Panc1 (cell line): Measurements from ENCODE around the gene KLHL35. TPM values are rescaled to one million over a fixed set of nuclear protein-coding genes. Genes with fewer than 3 reads are reported as not detected.

Source experiments
- ATAC-seq: fragments of 200-7000 bp; cut with Tn5 transposase; 2 replicates; pipeline ENCODE4 v1.9.1; 2020; ENCODE audit warnings: mild to moderate bottlenecking, moderate library complexity
- BruUV-seq: library from RNA; stranded (reverse); fragments of 400-500 nt; replicated peaks from 2 replicates; lab custom pipeline; 2021; lab: Mats Ljungman, UMichigan
- CTCF ChIA-PET: fragments of 300-600 bp; sonication (Branson Sonifier 250); formaldehyde crosslinking; loops from one replicate; lab custom pipeline; 2022; ENCODE audit warnings: antibody characterized with exemption; lab: Charles Lee
- POLR2A ChIA-PET: fragments of 300-600 bp; sonication (Branson Sonifier 250); formaldehyde crosslinking; loops from one replicate; lab custom pipeline; 2022; ENCODE audit warnings: antibody characterized with exemption; lab: Charles Lee
- DNase-seq: peaks from one replicate; pipeline ENCODE4 v3.0.0-alpha.2; 2010; ENCODE audit warnings: low read depth, low spot score
- H3K27ac ChIP-seq: 2 replicates; pipeline ENCODE4 v1.5.1; 2011; ENCODE audit warnings: mild to moderate bottlenecking, low read length, inconsistent platforms
- H3K27me3 ChIP-seq: fragments of 200-500 bp; sonication (Bioruptor generic); 2 replicates; pipeline ENCODE4 v1.6.0; 2014; ENCODE audit warnings: low read length, inconsistent platforms; ENCODE audit not compliant: control insufficient read depth, insufficient read depth
- H3K36me3 ChIP-seq: fragments of 200-500 bp; sonication (Bioruptor generic); 2 replicates; pipeline ENCODE4 v1.5.1; 2014; ENCODE audit warnings: inconsistent platforms, mild to moderate bottlenecking, low read length, moderate library complexity; ENCODE audit not compliant: control insufficient read depth, insufficient read depth
- H3K4me1 ChIP-seq: 2 replicates; pipeline ENCODE4 v1.5.1; 2011; ENCODE audit warnings: inconsistent platforms, mild to moderate bottlenecking, low read length, moderate library complexity; ENCODE audit not compliant: control insufficient read depth, insufficient read depth
- H3K4me3 ChIP-seq, 2 experiments: 2 replicates each; pipeline ENCODE4 v1.5.1; 2011 to 2012; ENCODE audit warnings: low read depth in 2 of 2, low read length in 2 of 2, mild to moderate bottlenecking in 2 of 2, inconsistent platforms in 1 of 2, moderate library complexity in 1 of 2
- H3K9me3 ChIP-seq: fragments of 200-500 bp; sonication (Bioruptor generic); 2 replicates; pipeline ENCODE4 v1.5.1; 2014; ENCODE audit warnings: low read depth, mild to moderate bottlenecking, inconsistent platforms, low read length, moderate library complexity; ENCODE audit not compliant: control insufficient read depth, insufficient read depth
- POLR2AphosphoS5 ChIP-seq: IDR thresholded peaks from 2 replicates; pipeline ENCODE4 v1.6.1; 2012; ENCODE audit warnings: mild to moderate bottlenecking, low read depth, low read length, moderate library complexity
- SIN3A ChIP-seq: IDR thresholded peaks from 2 replicates; pipeline ENCODE4 v1.6.1; 2012; ENCODE audit warnings: low read depth, mild to moderate bottlenecking, low read length, moderate library complexity, borderline replicate concordance; ENCODE audit not compliant: insufficient read depth
- TCF7L2 ChIP-seq: IDR thresholded peaks from 2 replicates; pipeline ENCODE4 v1.6.1; 2011; ENCODE audit warnings: mild to moderate bottlenecking, low read depth, low read length, inconsistent platforms
- in situ Hi-C: cut with HindIII; loops from 2 replicates; pipeline ENCODE4 v1.10.0; 2016; ENCODE audit warnings: low sequenced_read_pairs, low pct_unique_long_range_greater_than_20kb
- intact Hi-C: fragments of 100-400 bp; cut with micrococcal nuclease; formaldehyde crosslinking; loops from one replicate; pipeline ENCODE4 v1.10.0; 2022; ENCODE audit not compliant: unreplicated experiment
- total RNA-seq: library from RNA; stranded (reverse); gene quantifications from one replicate; pipeline ENCODE4 v1.2.1, GENCODE V29; 2021; ENCODE audit not compliant: unreplicated experiment
- TF ChIP-seq, protein P1 (sequence below): fragments of 450-650 bp; IDR thresholded peaks from 2 replicates; pipeline ENCODE4 v1.5.1; 2017; ENCODE audit warnings: mild to moderate bottlenecking
- TF ChIP-seq, protein P2 (sequence below), 2 experiments: IDR thresholded peaks; 2 replicates each; pipeline ENCODE4 v1.6.1; 2011 to 2012; ENCODE audit warnings: low read depth in 2 of 2, control low read depth in 1 of 2, low read length in 1 of 2, mild to moderate bottlenecking in 1 of 2, moderate library complexity in 1 of 2; ENCODE audit not compliant: insufficient read depth in 1 of 2

KLHL35 gene
- total RNA-seq, 1 experiment from 2014 or later: 10.9 TPM

DNA sequence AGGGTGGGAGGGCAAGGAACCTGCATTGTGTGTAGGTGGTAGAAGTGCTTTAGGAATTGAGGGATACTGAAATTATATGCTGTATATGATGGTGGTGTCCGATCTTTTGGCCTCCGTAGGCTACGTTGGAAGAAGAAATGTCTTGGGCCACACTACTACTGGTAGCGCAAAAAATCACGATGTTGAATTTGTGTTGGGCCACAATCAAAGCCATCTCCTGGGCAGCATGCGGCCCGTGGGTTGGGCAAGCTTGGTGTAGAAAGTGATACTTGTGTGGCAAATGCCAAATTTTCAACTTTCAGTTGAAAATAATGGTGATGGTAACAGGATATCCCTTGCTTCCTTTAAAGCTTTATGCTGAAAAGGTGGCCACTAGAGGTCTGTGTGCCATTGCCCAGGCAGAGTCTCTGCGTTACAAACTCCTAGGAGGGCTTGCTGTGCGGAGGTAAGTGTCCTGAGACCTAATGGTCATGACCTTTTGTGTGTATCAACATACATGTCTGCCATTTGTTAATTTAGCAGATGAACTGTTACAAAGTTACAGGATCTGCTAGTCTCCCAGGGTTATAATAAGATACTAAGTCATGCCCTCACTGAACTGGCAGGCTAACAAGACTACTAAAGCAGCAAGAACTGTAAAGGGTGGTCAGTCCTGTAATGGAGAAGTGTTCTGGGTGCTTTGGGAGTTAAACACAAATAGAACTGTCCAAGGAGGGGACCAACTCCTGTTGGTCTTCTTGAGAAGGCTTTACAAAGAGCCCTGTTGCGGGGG lies 30.8 kb downstream of the KLHL35 start:
- POLR2A ChIA-PET: no interaction called here
- ATAC-seq: no peak

DNA sequence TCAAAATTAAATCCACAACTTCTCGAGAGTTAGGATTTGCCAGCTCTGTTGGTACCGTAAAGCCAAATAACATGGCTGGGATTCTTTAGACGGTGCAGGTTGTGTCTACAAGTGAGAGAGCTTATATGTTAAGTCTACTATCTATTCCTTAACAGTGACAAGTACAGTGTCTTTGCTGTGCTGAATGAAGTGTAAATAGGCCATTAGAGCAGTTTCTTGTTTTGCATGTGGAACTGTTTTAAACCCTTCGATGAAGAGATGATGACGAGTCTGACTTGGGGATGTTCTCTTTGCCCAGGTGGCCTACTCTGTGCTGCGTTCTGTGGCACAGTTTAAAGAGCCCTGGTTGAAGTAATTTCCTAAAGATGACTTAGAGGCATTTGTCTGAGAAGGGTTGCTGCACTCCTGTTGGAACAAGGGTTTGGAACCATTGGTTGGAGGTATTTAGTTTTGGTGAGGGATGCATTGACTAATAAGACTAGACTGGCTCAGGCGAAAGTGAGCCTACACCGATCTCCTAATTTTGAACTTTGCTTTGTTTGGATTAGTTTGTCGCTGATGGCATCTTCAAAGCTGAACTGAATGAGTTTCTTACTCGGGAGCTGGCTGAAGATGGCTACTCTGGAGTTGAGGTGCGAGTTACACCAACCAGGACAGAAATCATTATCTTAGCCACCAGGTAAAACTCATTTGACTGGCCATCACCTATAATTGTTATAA lies 32.7 kb downstream of the KLHL35 start:
- no peak for DNase-seq

More for the DNA sequence above, 30.8 kb downstream of the KLHL35 start:
- Histone ChIP-seq H3K9me3 (no peaks in the 10 kb centered on the region), H3K36me3 (peaks cover 67% of the 10 kb centered on the region), H3K4me1 (peaks cover 38% of the 10 kb centered on the region), H3K4me3 (peak overlapping the region; percentile 78 to 85), H3K27me3 (no peaks in the 10 kb centered on the region), H3K27ac (peak overlapping the region; percentile 60)
- no peak for DNase-seq
- in situ Hi-C loops: no loop called here
- no TSS peak for BruUV-seq
- TF ChIP-seq, protein P1, sequence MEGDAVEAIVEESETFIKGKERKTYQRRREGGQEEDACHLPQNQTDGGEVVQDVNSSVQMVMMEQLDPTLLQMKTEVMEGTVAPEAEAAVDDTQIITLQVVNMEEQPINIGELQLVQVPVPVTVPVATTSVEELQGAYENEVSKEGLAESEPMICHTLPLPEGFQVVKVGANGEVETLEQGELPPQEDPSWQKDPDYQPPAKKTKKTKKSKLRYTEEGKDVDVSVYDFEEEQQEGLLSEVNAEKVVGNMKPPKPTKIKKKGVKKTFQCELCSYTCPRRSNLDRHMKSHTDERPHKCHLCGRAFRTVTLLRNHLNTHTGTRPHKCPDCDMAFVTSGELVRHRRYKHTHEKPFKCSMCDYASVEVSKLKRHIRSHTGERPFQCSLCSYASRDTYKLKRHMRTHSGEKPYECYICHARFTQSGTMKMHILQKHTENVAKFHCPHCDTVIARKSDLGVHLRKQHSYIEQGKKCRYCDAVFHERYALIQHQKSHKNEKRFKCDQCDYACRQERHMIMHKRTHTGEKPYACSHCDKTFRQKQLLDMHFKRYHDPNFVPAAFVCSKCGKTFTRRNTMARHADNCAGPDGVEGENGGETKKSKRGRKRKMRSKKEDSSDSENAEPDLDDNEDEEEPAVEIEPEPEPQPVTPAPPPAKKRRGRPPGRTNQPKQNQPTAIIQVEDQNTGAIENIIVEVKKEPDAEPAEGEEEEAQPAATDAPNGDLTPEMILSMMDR: peak; percentile 23; the same call in 1 of the 2 replicates
- TF ChIP-seq TCF7L2: no peak
- no peak; the same call in 1 of the 2 replicates for TF ChIP-seq POLR2AphosphoS5
- intact Hi-C loops: no loop called here
- CTCF ChIA-PET: no interaction called here

More for the DNA sequence above, 32.7 kb downstream of the KLHL35 start:
- Histone ChIP-seq H3K27me3 (no peaks in the 10 kb centered on the region), H3K27ac (peak overlapping the region; percentile 99), H3K9me3 (no peaks in the 10 kb centered on the region), H3K4me3 (peak overlapping the region; percentile 78 to 85), H3K4me1 (peaks cover 33% of the 10 kb centered on the region), H3K36me3 (peaks cover 51% of the 10 kb centered on the region)
- ChIA-PET POLR2A (interaction anchor here (0.6 to 0.9 kb wide), 2 partner anchors 73 to 120 kb away, joined by 3 to 15 read pairs; no protein-coding TSS in a partner anchor), CTCF (no interaction called here)
- no TSS peak for BruUV-seq
- TF ChIP-seq, protein P2, sequence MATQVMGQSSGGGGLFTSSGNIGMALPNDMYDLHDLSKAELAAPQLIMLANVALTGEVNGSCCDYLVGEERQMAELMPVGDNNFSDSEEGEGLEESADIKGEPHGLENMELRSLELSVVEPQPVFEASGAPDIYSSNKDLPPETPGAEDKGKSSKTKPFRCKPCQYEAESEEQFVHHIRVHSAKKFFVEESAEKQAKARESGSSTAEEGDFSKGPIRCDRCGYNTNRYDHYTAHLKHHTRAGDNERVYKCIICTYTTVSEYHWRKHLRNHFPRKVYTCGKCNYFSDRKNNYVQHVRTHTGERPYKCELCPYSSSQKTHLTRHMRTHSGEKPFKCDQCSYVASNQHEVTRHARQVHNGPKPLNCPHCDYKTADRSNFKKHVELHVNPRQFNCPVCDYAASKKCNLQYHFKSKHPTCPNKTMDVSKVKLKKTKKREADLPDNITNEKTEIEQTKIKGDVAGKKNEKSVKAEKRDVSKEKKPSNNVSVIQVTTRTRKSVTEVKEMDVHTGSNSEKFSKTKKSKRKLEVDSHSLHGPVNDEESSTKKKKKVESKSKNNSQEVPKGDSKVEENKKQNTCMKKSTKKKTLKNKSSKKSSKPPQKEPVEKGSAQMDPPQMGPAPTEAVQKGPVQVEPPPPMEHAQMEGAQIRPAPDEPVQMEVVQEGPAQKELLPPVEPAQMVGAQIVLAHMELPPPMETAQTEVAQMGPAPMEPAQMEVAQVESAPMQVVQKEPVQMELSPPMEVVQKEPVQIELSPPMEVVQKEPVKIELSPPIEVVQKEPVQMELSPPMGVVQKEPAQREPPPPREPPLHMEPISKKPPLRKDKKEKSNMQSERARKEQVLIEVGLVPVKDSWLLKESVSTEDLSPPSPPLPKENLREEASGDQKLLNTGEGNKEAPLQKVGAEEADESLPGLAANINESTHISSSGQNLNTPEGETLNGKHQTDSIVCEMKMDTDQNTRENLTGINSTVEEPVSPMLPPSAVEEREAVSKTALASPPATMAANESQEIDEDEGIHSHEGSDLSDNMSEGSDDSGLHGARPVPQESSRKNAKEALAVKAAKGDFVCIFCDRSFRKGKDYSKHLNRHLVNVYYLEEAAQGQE (IDR thresholded peaks at IDR 0.05; ENCODE audit: insufficient read depth in 1 of 2, low read depth in 2 of 2, low read length in 1 of 2): no peak
- TF ChIP-seq, protein P1: no peak
- peak; percentile 37; the same call in 1 of the 2 replicates for TF ChIP-seq POLR2AphosphoS5
- TF ChIP-seq SIN3A: 0 out of 2 replicates have a peak, but pooled peaks have one; percentile 7
- in situ Hi-C loops (no loop called here), intact Hi-C loops (no loop called here)
- ATAC-seq: peak; percentile 32
